ENCODE data around the gene ACVR1. TPM values are rescaled to one million over a fixed set of nuclear protein-coding genes. Genes with fewer than 3 reads are reported as not detected.

Gene ACVR1
- total RNA-seq, 1 donor from 2014 or later, result 14.3 TPM

GRCh38 chr2:157691131-157691530 lies 185.0 kb downstream of the ACVR1 start:
- no peak overlapping the region for H3K27ac Mint-ChIP-seq
- no peaks in the 10 kb centered on the region for H3K36me3 Mint-ChIP-seq
- H3K27me3 Mint-ChIP-seq, result no peaks in the 10 kb centered on the region
- TF ChIP-seq, protein P1, sequence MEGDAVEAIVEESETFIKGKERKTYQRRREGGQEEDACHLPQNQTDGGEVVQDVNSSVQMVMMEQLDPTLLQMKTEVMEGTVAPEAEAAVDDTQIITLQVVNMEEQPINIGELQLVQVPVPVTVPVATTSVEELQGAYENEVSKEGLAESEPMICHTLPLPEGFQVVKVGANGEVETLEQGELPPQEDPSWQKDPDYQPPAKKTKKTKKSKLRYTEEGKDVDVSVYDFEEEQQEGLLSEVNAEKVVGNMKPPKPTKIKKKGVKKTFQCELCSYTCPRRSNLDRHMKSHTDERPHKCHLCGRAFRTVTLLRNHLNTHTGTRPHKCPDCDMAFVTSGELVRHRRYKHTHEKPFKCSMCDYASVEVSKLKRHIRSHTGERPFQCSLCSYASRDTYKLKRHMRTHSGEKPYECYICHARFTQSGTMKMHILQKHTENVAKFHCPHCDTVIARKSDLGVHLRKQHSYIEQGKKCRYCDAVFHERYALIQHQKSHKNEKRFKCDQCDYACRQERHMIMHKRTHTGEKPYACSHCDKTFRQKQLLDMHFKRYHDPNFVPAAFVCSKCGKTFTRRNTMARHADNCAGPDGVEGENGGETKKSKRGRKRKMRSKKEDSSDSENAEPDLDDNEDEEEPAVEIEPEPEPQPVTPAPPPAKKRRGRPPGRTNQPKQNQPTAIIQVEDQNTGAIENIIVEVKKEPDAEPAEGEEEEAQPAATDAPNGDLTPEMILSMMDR (conservative IDR thresholded peaks at IDR 0.05), result no peak
- DNase-seq (ENCODE audit: extremely low spot score, unreplicated experiment), result no peak
- H3K9me3 Mint-ChIP-seq, result peaks cover 8% of the 10 kb centered on the region
- no peaks in the 10 kb centered on the region for H3K4me1 Mint-ChIP-seq (ENCODE audit: unreplicated experiment)
- H3K4me3 Mint-ChIP-seq, result no peak overlapping the region

Other genes starting within 250 kb of the ACVR1 start
- gene ACVR1C, start 247.5 kb downstream of the ACVR1 start, total RNA-seq (ENCODE audit: low replicate concordance), result 17.1 and 27.9 TPM in 2 replicates
- gene UPP2, start 225.5 kb upstream of the ACVR1 start, total RNA-seq (ENCODE audit: low replicate concordance), result not detected in 2 replicates

All from type B pancreatic cell (in vitro differentiated cells).